ENCODE results near the gene DNAJB14. TPM values are rescaled to one million over a fixed set of nuclear protein-coding genes. Genes with fewer than 3 reads are reported as not detected.

The DNAJB14 gene
- total RNA-seq, 2 experiments from 2014 or later = 66.3 to 67.4 TPM

- CTCF ChIA-PET = interaction anchor here (0.9 to 2.6 kb wide), 5 partner anchors 56 to 955 kb away, joined by 3 to 11 read pairs (median 3); partner anchors contain the start of genes LAMTOR3, METAP1 and TRMT10A
- Histone ChIP-seq H3K27me3 (ENCODE audit: control insufficient read depth in 1 of 2, insufficient read depth in 2 of 2, low read length in 2 of 2) (no peaks in the 10 kb centered on the region), H3K4me1 (ENCODE audit: insufficient read depth, low read length) (peaks cover 27% of the 10 kb centered on the region), H3K36me3 (ENCODE audit: insufficient read depth, low read length) (peaks cover 12% of the 10 kb centered on the region), H3K27ac (ENCODE audit: low read depth in 1 of 2, low read length in 2 of 2) (peak within 1 kb of the TSS; percentile 84 to 90), H3K4me3 (ENCODE audit: low read length) (peak within 1 kb of the TSS; percentile 93), H3K9me3 (ENCODE audit: control insufficient read depth in 1 of 2, insufficient read depth in 1 of 2, low read length in 2 of 2) (no peaks in the 10 kb centered on the region)
- Mint-ChIP-seq H3K4me1 (ENCODE audit: low read depth) (peaks cover 24% of the 10 kb centered on the region), H3K9me3 (no peaks in the 10 kb centered on the region), H3K27me3 (no peaks in the 10 kb centered on the region), H3K27ac (no peak within 1 kb of the TSS), H3K36me3 (ENCODE audit: low read depth) (peaks cover 25% of the 10 kb centered on the region), H3K4me3 (no peak within 1 kb of the TSS)
- POLR2A ChIA-PET = interaction anchor here (1.0 to 2.6 kb wide), 13 partner anchors 9 to 955 kb away, joined by 3 to 19 read pairs (median 6); partner anchors contain the start of genes DAPP1, LAMTOR3, METAP1 and TRMT10A
- TF ChIP-seq, protein P1, sequence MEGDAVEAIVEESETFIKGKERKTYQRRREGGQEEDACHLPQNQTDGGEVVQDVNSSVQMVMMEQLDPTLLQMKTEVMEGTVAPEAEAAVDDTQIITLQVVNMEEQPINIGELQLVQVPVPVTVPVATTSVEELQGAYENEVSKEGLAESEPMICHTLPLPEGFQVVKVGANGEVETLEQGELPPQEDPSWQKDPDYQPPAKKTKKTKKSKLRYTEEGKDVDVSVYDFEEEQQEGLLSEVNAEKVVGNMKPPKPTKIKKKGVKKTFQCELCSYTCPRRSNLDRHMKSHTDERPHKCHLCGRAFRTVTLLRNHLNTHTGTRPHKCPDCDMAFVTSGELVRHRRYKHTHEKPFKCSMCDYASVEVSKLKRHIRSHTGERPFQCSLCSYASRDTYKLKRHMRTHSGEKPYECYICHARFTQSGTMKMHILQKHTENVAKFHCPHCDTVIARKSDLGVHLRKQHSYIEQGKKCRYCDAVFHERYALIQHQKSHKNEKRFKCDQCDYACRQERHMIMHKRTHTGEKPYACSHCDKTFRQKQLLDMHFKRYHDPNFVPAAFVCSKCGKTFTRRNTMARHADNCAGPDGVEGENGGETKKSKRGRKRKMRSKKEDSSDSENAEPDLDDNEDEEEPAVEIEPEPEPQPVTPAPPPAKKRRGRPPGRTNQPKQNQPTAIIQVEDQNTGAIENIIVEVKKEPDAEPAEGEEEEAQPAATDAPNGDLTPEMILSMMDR (IDR thresholded peaks at IDR 0.05) = no peak
- intact Hi-C loops (cut with DNase I, micrococcal nuclease) = loop anchor here (1.0 to 10.0 kb wide), 14 partner anchors 29 to 1805 kb away; partner anchors contain the start of genes ADH5 (in 1 of the 2), DAPP1 (in 1 of the 2), EIF4E (in 1 of the 2) and LAMTOR3 (in 1 of the 2)
- ATAC-seq (ENCODE audit: poor library complexity) (peak; percentile 74), DNase-seq (peak; percentile 93 to 99 (median 97))
Observed at GRCh38 chr4:99949999-99950912, 3.8 kb upstream of the DNAJB14 start, which contains the start of gene H2AZ1. H2AZ1 (minus strand) TSS chr4:99950275; CDS start chr4:99950170, 105 bp downstream.

DNA sequence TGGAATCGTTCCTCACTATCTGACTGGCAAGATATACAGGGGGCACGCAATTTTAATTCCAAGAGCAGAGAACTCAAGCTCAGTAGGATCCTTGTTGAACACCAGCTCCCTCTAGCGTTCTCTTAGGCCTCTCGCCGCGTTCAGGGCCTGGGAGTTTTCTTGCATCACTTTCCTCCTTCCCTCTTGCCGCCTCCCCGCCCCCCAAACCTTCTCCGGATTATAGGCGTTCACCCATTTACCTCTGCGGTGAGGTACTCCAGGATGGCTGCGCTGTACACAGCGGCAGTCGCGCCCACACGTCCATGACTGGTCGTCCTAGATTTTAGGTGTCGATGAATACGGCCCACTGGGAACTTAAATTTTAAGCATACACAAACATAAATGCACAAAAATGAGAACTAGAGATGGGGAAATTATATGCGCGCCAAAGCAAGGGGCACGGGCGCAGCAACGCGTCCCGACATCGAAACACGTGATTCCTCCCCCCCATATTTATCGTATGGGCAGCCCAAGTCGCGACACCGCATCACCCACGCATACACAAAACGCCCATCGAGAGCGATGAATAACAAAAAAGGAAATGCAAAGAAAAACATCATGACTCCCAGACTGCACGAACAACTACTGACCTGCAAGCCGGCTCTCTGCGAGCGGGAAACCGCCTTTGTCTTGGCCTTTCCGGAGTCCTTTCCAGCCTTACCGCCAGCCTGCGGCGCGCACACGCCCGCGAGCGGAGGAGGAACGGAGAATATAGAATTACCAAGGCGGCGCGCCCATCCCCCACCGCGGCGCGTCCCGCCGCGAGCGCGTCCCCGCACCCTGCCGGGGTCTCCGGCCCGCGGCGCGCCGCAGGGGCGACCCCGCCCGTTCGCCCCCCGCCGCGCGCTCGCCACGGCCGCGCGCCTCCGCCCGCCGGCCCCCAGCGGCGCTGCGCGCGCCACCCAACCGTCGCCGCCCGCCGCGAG lies 2.9 kb upstream of the DNAJB14 start:
- H3K27me3 ChIP-seq (ENCODE audit: control insufficient read depth in 1 of 2, insufficient read depth in 2 of 2, low read length in 2 of 2) = no peaks in the 10 kb centered on the region
- H3K9me3 Mint-ChIP-seq = no peaks in the 10 kb centered on the region
- peaks cover 12% of the 10 kb centered on the region for H3K36me3 ChIP-seq (ENCODE audit: insufficient read depth, low read length)
- peaks cover 33% of the 10 kb centered on the region for H3K4me1 ChIP-seq (ENCODE audit: insufficient read depth, low read length)
- TF ChIP-seq, protein P1 (IDR thresholded peaks at IDR 0.05) = peak; percentile 86
- H3K4me3 ChIP-seq (ENCODE audit: low read length) = peak overlapping the region; percentile 93
- H3K27me3 Mint-ChIP-seq = no peaks in the 10 kb centered on the region
- ChIA-PET POLR2A (interaction anchor here (0.6 to 4.4 kb wide), 32 partner anchors 10 to 1379 kb away, joined by 3 to 109 read pairs (median 5); partner anchors contain the start of genes DAPP1, LAMTOR3, METAP1 and TRMT10A), CTCF (interaction anchor here (0.6 to 2.8 kb wide), 20 partner anchors 9 to 1805 kb away, joined by 3 to 17 read pairs (median 4); partner anchors contain the start of genes LAMTOR3, METAP1 and TRMT10A)
- ATAC-seq (ENCODE audit: poor library complexity) (peak; percentile 37), DNase-seq (peak; percentile 72 to 95 (median 82))
- no peaks in the 10 kb centered on the region for H3K9me3 ChIP-seq (ENCODE audit: control insufficient read depth in 1 of 2, insufficient read depth in 1 of 2, low read length in 2 of 2)
- H3K4me3 Mint-ChIP-seq = no peak overlapping the region
- H3K4me1 Mint-ChIP-seq (ENCODE audit: low read depth) = peaks cover 31% of the 10 kb centered on the region
- intact Hi-C loops (cut with DNase I, micrococcal nuclease) = loop anchor here (1.0 to 5.0 kb wide), 10 partner anchors 29 to 1398 kb away; partner anchors contain the start of genes DAPP1 (in 1 of the 2), EIF4E (in 1 of the 2), LAMTOR3 (in 1 of the 2) and METAP1 (in 1 of the 2)
- peak overlapping the region; percentile 84 to 90 for H3K27ac ChIP-seq (ENCODE audit: low read depth in 1 of 2, low read length in 2 of 2)
- peaks cover 32% of the 10 kb centered on the region for H3K36me3 Mint-ChIP-seq (ENCODE audit: low read depth)
- no peak overlapping the region for H3K27ac Mint-ChIP-seq

All from CD4-positive, alpha-beta T cell (primary cell).